ENCODE results near the gene ZNF609. TPM values are rescaled to one million over a fixed set of nuclear protein-coding genes. Genes with fewer than 3 reads are reported as not detected.
A peak's percentile ranks its signal among the peaks of the same experiment; 100 is the strongest.

The ZNF609 gene
- total RNA-seq, 4 donors from 2014 or later: 25.2 to 45.5 (median 32.6) TPM

DNA sequence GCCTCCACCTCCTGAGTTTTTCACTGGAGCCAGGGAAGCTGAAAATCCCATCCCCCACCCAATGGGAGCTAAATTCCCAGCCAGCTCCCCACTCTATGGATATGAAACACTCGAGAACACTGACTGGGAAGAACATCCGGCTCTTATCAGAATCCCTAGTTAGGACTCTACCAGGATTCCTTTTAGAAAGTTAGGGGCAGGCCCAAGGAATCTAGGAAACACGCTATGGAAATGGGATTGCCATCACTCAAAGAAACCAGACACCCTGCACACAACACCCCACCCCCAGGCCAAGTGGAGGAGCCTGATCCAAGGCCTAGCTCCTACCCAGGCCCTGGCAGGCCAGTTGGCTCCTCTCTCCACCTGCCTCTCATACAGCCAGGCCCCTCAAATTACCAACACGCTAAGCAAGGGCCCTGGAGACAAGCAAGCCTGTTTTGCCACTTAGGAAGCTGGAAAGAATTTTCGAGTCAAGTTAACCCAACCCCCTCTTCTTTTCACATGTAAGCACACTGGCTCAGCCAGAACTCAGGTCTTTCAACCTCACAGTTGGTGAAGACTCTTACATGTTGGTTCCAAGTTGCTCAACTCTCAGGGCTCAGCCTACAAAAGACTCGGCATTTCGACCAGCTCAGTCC, 239.5 kb downstream of the ZNF609 start:
- H3K27me3 ChIP-seq: no peaks in the 10 kb centered on the region
- no peak overlapping the region for H3K4me3 ChIP-seq (replicated peaks in 1 of 3)
- 18 to 31% methylated on average over 6 to 7 of the region's 7 CpGs for WGBS, 2 donors
- DNase-seq: peak; percentile 84 to 88
- peaks cover 57 to 62% of the 10 kb centered on the region in 2 donors for H3K4me1 ChIP-seq
- no peaks in the 10 kb centered on the region for H3K9me3 ChIP-seq
- TF ChIP-seq, protein P1, sequence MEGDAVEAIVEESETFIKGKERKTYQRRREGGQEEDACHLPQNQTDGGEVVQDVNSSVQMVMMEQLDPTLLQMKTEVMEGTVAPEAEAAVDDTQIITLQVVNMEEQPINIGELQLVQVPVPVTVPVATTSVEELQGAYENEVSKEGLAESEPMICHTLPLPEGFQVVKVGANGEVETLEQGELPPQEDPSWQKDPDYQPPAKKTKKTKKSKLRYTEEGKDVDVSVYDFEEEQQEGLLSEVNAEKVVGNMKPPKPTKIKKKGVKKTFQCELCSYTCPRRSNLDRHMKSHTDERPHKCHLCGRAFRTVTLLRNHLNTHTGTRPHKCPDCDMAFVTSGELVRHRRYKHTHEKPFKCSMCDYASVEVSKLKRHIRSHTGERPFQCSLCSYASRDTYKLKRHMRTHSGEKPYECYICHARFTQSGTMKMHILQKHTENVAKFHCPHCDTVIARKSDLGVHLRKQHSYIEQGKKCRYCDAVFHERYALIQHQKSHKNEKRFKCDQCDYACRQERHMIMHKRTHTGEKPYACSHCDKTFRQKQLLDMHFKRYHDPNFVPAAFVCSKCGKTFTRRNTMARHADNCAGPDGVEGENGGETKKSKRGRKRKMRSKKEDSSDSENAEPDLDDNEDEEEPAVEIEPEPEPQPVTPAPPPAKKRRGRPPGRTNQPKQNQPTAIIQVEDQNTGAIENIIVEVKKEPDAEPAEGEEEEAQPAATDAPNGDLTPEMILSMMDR (IDR thresholded peaks at IDR 0.05): no peak
- TF ChIP-seq POLR2A (IDR thresholded peaks at IDR 0.05): peak in 1 of 2 donors; percentile 51
- intact Hi-C loops (cut with DNase I): no loop called here
- no peaks in the 10 kb centered on the region for H3K36me3 ChIP-seq
- H3K27ac ChIP-seq: peak overlapping the region; percentile 68 to 94 (median 92)

DNA sequence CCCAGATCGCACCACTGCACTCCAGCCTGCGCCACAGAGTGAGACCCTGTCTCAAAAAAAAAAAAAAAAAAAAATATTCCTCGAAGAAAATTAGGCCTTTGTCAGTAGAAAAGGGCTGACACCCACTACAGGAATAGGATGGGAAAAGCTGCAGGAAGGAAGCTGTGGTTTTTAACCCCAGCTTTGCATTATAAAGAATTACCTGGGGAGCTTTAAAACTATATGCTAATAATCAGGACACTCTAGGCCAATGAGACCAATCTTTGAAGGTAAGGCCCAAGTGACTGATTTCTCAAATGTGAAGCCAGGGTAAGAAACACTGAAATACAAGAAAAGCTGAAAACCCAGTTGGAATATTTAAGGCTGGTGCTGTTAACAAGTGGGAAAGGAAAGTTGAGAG, 240.7 kb downstream of the ZNF609 start:
- intact Hi-C loops (cut with DNase I): no loop called here
- H3K27me3 ChIP-seq: no peaks in the 10 kb centered on the region
- TF ChIP-seq, protein P1 (IDR thresholded peaks at IDR 0.05): no peak
- TF ChIP-seq POLR2A (IDR thresholded peaks at IDR 0.05): no peak
- H3K4me3 ChIP-seq (replicated peaks in 1 of 3): no peak overlapping the region
- H3K27ac ChIP-seq: peak overlapping the region; percentile 18 to 94 (median 92)
- DNase-seq: no peak
- no peaks in the 10 kb centered on the region for H3K9me3 ChIP-seq
- WGBS, 2 donors: 28 to 44% methylated on average over 3 of the region's 3 CpGs
- peaks cover 57 to 61% of the 10 kb centered on the region in 2 donors for H3K4me1 ChIP-seq
- H3K36me3 ChIP-seq: no peaks in the 10 kb centered on the region

DNA sequence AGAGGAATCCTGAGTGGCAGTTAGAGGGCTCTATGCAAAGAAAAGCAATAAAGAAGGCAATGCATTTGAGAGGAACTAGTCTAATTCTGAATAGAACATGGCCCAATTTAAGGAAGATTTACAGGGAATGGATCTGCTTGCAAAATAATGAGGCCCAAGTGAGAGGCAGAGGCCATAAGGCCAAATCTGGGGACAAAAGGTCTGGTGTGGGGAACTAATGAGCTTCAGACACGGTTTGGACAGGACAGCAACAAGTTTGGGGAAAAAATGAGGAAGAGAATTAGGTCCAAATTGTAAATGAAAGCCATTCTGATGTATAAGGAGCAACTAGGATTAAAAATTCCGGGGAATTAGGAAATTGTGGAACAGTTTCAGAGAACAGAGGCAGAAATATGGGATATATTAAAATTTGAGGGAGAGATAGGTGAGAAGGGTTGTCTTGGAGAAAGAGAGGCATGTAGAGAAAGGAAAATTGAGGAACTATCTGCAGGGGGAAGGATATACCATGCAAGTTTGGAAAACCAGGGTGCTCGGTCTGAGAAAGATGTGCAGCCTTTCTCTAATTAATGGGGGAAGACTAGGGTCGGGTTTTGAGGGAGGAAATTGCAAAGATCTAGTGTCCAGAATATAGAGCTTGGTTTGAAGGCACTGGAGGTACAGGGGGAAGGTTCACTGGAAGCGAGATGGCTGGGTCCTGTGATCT, 241.3 kb downstream of the ZNF609 start:
- peaks cover 55% of the 10 kb centered on the region in 2 donors for H3K4me1 ChIP-seq

DNA sequence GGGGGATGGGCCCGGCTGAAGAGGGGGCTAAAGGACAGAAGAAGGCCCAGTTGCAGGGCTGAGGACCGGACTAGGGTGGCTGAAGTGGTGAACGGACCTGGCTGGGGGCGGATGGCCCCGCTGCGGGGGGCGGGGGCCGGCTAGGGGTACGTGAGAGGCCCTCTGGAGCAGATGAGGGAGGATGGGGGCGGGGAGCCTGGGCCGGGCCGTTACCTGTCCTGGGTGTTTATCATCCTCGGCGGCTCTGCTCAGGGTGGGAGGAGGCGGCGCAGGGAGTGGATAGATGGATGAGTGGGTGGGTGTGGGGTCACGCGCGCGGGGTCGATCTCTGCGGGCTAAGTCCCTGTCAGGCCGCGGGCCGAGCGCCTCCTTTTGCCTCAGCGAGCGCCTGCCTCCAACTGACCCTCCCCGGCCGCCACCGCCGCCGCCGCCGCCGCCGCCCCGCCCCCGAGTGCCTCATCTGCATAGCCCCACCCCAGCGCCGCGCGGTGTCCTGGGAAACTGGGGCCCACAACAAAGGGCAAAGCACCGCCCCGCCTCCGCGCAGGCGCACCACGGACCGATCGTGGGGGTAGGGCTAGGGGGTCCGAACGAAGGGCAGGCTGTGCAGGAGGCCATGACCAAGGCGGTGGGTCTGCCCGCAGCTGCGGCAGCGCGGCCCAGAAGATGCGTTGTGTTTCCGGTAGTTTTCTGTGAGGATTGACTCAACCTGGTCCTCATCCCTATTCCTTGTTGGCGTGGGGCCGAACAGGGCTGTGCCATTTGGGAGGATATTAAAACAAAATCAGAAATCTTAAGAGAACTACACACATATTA, 242.6 kb downstream of the ZNF609 start:
- WGBS, 2 donors: 2 to 4% methylated on average over 20 to 24 of the region's 62 CpGs
- DNase-seq: peak; percentile 97 to 98
- TF ChIP-seq, protein P1 (IDR thresholded peaks at IDR 0.05): peak in 1 of 6 experiments; percentile 2
- peak; percentile 31 to 74 for TF ChIP-seq POLR2A (IDR thresholded peaks at IDR 0.05)
- intact Hi-C loops (cut with DNase I): no loop called here
- peaks cover 42 to 46% of the 10 kb centered on the region in 2 donors for H3K4me1 ChIP-seq
- H3K27me3 ChIP-seq: no peaks in the 10 kb centered on the region
- peak overlapping the region; percentile 67 to 94 (median 92) for H3K27ac ChIP-seq
- peak overlapping the region; percentile 68 to 91 (median 68) for H3K4me3 ChIP-seq (replicated peaks in 1 of 3)
- H3K9me3 ChIP-seq: no peaks in the 10 kb centered on the region
- H3K36me3 ChIP-seq: no peaks in the 10 kb centered on the region

More for the DNA sequence above, 241.3 kb downstream of the ZNF609 start:
- H3K4me3 ChIP-seq (replicated peaks in 1 of 3): peak overlapping the region in 1 of 3 donors; percentile 91
- H3K9me3 ChIP-seq: no peaks in the 10 kb centered on the region
- no peak for DNase-seq
- H3K27ac ChIP-seq: peak overlapping the region; percentile 18 to 94 (median 92)
- intact Hi-C loops (cut with DNase I): no loop called here
- WGBS, 2 donors: 18% methylated on average over 5 of the region's 5 CpGs
- H3K27me3 ChIP-seq: no peaks in the 10 kb centered on the region
- H3K36me3 ChIP-seq: no peaks in the 10 kb centered on the region
- TF ChIP-seq, protein P1 (IDR thresholded peaks at IDR 0.05): no peak
- TF ChIP-seq POLR2A (IDR thresholded peaks at IDR 0.05): no peak
